ENCODE data around the gene MMP14.

The MMP14 gene

DNA sequence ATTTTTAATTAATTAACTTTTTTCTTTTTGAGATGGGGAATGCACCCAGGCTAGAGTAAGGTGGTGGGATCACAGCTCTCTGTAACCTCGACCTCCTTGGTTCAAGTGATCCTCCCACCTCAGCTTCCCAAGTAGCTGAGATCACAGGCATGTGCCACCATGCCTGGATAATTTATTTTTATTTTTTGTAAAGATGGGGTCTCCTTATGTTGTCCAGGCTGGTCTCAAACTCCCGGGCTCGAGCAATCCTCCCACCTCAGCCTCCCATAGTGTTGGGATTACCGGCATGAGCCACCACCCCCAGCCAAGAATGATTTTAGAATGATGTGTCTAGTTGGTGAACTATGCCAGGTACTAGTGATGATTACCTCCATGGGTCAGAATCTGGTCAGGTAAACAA, 28.6 kb downstream of the MMP14 start:
- DNase-seq, result no peak

DNA sequence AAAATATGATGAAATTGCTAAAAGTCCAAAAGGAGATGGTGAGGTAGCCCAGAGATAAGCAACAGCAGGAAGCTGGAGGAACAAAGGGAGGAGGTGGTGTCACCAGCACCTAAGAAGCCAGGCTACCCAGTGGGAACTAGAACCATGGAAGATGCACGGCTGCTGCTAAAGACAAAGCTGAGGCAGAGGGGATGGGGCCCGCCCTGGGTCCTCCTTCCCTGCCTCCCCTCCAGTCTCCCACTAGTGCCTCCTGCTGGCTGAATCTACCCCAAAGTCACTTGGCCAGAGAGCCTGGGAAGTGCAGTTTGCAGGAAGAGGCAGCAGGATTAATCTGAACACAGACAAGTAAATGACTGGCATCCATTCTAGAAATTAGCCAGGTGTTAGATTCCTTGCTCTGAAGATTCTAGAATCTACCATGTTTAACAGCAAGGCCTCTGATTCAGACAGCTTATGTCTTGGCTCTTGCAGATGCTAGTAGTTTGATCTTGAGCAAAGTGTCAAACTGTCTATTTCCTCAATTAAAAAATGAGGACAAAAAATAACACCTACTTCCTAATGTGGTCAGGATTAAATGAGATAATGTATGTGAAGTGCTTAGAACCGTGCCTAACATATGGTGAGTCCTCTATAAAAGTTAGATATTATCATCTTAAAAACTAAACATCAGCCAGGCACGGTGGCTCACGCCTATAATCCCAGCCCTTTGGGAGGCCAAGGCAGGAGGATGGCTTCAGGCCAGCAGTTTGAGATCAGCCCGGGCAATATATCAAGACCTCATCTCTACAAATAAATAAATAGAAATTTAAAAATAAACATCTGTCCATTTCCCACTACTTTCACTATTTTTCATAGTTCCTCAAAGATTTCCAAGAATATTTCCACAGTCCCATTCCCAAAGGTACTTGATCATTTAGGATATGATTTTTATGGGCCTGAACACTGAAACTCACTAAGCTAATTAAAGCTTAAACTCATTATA, 29.3 kb downstream of the MMP14 start:
- DNase-seq, result no peak

DNA sequence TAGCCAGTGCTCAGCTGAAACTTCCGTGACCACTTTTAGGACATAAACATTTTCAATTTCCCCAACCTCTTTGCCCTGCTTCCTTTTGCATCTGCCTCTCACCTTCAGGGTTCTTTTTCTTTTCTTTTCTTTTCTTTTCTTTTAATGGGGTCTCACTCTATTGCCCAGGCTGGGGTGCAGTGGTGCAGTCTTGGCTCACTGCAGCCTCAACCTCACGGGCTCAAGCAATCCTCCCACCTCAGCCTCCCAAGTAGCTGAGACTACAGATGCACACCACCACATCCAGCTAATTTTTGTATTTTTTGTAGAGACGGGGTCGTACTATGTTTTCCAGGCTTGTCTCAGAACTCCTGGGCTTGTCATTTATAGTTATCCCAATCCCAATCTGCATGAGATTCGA, 30.5 kb downstream of the MMP14 start:
- no peak for DNase-seq

DNA sequence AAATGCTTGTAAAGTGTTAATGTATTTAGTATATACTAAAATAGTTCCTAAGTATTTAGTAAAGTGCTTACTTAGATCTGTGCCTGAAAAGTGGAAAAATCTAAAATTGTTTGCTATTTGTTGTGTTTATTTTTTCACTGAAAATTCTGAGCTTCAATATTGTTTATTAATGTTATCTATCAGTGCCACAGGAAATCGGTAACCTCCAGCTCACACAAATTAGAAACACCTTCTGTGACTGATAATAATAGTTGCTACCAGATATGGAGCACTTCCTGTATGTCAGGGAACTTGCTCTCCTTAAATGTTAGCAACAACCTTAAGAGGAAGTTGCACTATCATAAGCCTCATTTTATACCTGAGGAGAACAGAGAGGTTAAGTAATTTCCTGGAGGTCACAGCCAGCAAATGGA, 34.4 kb downstream of the MMP14 start:
- DNase-seq, result no peak

DNA sequence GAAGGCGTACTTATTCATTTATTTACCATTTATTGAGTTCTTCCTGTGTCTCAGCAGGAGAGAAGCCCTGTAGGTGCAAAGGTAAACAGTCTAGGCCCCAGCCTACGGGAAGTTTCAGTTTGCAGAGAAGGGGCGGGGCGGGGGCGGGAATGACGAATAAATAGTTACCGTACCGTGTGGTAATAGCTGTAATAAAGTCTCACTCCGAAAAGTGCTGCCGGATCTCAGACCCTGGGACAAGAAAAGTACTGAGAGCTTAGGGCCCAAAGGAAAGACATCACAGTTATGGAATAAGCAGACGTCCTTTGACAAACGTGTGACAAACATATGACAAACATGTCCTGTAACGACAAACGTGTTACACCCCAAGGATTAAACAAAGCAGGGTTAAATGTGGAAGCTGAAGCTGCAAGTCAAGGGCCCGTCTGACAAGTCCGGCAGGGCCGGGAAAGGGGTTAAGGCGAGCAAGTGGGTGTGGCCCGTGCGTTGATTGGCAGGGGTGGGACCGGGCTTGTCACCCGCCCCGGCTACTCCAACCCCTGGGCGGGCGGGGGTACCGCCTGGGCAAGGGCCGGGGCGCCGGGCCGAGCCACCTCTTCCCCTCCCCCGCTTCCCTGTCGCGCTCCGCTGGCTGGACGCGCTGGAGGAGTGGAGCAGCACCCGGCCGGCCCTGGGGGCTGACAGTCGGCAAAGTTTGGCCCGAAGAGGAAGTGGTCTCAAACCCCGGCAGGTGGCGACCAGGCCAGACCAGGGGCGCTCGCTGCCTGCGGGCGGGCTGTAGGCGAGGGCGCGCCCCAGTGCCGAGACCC, 35.0 kb downstream of the MMP14 start, which contains the start of gene LRP10:
LRP10 (plus strand) TSS at position 517 of the 809 bp plus-strand sequence. CDS start 564 bp downstream, outside the sequence.
- DNase-seq, result peak; percentile 94

DNA sequence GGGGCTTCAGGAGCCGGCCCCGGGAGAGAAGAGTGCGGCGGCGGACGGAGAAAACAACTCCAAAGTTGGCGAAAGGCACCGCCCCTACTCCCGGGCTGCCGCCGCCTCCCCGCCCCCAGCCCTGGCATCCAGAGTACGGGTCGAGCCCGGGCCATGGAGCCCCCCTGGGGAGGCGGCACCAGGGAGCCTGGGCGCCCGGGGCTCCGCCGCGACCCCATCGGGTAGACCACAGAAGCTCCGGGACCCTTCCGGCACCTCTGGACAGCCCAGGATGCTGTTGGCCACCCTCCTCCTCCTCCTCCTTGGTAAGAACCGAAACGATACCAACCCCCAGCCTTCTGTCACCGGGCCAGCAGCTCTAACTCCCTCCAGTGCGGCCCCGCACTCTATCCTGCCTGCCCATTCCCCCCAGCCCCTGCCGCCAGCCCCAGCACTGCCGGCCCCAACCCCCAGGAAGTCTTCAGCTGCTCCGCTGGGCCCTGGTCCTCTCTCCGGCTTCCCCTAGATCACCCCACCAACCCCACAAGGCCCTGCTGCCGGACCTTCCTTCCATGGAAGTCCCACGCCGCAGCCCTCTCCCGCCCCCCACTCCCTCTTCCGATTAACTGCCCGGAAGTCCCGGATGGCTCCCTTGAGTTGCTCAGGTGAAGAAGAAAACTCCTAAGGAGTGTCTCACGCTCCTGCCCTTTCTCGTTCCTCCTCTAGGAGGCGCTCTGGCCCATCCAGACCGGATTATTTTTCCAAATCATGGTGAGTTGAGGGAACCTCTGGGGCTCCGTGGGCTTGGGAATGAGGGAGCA, 35.8 kb downstream of the MMP14 start:
- DNase-seq, result peak; percentile 97

DNA sequence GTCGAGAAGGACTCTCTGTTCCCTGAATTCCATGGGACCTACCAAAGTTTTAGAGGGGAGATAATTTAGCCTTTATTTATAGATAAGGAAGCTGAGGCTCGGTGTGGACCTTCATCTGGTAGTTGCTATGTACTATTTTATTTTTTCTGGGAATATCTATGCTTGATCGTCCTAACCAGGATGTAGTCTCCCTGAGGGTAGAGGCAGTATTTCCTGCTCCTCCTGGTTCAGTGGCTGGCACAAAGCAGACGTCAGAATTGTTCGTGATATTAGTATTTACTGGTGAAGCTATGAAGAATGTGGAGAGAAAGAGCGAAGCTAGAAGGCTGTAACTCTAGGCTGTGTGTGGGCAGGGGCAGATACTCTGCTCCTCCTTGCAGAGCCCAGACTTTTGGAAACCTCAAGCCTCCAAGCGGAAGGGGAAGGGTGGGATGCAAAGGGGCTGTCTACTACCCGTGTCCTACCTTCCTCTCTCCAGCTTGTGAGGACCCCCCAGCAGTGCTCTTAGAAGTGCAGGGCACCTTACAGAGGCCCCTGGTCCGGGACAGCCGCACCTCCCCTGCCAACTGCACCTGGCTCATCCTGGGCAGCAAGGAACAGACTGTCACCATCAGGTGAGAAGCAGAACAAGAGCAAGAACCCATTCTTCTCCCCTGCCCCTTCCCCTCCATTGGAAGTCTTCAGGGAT, 36.6 kb downstream of the MMP14 start:
- no peak for DNase-seq

DNA sequence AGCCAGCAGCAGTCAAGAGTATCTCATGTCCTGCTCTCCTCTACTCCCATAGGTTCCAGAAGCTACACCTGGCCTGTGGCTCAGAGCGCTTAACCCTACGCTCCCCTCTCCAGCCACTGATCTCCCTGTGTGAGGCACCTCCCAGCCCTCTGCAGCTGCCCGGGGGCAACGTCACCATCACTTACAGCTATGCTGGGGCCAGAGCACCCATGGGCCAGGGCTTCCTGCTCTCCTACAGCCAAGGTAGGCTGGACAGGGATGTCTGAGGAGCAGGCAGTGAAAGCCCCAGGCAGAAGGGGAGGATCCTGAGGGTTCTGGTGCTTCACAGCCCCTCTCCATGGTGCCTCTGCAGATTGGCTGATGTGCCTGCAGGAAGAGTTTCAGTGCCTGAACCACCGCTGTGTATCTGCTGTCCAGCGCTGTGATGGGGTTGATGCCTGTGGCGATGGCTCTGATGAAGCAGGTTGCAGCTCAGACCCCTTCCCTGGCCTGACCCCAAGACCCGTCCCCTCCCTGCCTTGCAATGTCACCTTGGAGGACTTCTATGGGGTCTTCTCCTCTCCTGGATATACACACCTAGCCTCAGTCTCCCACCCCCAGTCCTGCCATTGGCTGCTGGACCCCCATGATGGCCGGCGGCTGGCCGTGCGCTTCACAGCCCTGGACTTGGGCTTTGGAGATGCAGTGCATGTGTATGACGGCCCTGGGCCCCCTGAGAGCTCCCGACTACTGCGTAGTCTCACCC, 38.8 kb downstream of the MMP14 start:
- DNase-seq, result no peak

DNA sequence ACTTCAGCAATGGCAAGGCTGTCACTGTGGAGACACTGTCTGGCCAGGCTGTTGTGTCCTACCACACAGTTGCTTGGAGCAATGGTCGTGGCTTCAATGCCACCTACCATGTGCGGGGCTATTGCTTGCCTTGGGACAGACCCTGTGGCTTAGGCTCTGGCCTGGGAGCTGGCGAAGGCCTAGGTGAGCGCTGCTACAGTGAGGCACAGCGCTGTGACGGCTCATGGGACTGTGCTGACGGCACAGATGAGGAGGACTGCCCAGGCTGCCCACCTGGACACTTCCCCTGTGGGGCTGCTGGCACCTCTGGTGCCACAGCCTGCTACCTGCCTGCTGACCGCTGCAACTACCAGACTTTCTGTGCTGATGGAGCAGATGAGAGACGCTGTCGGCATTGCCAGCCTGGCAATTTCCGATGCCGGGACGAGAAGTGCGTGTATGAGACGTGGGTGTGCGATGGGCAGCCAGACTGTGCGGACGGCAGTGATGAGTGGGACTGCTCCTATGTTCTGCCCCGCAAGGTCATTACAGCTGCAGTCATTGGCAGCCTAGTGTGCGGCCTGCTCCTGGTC, 39.4 kb downstream of the MMP14 start:
- DNase-seq, result no peak

DNA sequence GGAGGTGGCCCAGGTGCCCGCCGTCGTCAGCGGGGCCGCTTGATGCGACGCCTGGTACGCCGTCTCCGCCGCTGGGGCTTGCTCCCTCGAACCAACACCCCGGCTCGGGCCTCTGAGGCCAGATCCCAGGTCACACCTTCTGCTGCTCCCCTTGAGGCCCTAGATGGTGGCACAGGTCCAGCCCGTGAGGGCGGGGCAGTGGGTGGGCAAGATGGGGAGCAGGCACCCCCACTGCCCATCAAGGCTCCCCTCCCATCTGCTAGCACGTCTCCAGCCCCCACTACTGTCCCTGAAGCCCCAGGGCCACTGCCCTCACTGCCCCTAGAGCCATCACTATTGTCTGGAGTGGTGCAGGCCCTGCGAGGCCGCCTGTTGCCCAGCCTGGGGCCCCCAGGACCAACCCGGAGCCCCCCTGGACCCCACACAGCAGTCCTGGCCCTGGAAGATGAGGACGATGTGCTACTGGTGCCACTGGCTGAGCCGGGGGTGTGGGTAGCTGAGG, 40.7 kb downstream of the MMP14 start:
- no peak for DNase-seq

DNA sequence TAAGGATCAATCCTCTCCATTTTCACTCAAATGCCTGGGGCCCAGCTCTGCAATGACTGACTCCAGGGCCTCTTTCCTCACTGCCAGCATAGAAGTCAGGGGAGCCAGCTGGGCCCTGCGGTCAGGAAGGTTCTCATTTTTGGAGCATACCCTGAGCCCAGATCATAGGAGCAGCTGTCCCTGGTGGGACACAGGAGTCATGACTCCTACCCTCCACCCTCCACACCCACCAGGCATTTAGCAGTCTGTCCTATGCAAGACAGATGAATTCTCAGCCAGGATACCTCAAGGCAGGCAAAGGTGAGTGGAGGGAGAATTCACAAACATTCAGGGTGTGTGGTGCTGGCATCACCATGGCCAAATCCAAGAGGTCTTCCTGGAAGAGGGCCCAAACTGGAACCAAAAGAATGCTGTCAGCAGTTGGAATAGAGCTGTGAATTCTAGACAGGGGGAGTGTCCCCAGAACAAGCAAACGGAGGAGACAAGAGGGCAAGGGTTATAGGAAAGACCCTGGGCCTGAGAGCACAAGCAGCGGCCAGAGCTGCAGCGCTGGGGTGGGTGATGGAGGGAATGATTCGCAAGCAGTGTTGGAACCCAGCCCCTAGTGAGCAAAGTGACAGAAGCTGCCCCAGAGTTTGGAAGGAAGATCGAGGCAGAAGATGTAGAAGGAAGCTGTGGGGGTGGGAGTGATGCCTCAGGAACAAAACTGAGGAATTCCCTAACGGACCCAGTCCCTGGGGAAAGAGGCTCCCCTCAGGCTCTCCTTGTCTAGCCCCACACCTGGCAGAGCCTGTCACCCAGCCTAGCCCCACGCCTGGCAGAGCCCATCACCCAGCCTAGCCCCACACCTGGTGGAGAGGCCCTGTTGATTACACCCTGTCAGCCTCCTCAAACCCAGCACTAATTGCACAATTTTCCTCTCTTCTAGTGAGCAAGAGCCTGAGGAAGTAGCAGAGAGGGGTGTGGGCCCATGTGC, 42.2 kb downstream of the MMP14 start:
- DNase-seq, result no peak

DNA sequence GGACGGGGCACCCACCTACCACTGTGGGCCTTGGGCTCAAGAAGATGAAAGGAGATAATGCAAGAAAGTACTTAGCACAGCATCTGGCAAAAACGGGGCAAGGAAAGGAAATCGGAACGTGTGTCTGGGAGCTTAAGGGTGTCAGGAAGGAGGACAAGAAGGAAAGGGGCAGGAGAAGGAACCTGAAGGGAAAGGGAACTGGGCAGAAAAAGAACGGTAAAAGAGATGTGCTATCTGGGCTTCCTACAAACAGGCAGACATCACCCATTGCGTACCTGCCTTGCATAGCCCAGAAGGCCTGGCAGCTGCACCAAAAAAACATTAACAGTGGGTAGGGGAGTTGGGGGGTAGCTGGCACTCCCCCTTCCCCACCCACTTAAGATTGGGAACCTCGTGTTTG, 45.7 kb downstream of the MMP14 start:
- DNase-seq, result no peak

DNA sequence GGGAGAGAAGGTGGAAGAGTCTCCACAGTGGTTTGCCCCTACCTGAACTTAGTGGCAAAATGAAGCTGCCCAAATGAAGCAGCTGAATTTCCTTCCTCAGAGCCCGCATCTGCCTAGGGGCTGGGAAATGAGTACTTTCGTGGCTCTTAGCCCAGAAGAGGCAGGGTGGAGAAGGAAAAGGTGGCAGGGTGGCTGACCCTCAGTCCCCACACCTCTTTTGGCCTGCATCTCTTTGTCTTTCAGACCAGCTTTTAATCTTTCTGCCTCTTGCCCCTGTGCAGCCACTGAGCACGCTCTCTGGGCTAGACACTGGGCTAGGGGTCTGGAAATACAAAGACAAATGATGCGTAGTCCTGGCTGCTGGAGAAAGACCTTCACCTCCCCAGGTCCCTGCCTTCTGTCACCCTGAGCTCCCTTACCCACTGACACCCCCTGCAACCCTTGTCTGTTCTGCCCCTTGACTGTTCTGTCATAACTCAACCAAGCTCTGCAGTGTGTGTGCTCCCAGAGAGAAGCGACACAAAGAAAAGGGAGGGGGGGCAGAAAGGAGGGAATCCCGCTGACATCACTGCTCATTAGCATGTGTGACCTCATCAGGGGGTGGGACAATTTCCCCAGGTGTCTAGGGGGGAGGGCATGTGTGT, 46.3 kb downstream of the MMP14 start:
- DNase-seq, result peak; percentile 95

DNA sequence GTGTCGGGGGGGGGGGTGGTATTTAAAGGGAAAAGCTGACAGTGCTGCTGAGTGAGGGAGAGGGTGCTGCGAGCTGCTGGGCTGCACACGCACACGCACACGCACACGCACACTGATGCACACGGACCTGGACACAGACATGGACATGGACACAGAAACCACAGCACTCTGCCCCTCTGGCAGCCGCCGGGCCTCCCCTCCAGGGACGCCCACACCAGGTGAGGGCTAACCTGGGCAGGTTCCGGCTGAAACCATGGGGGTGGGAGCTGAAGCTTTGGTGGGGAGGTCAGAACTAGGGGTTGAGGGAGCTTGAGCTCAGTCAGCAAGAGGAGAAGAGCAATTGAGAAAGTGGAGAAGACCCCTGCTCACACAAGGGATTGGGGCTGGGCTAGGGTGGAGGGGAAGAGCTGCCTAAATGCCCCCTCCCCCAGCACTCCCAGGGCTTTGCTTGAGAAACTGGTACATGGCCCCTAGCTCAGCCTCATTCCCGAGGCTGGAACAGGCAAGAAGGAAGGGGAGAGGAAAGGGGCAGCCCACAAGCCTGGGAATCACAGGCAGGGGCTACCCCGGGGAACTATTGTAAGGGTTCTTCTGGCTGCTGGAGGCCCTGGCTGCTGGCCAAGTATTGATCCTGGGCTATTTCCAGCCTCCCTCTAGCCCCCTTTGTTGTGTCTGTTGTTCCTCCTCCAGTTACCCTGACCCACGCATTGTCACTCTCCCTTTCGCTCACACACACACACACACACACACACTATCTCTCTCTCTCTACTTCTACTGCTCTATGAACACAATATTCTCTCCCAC, 47.0 kb downstream of the MMP14 start, which contains the start of gene REM2:
REM2 (plus strand) TSS at position 50 of the 804 bp plus-strand sequence; CDS start at position 116, 66 bp downstream.
- peak; percentile 87 for DNase-seq

DNA sequence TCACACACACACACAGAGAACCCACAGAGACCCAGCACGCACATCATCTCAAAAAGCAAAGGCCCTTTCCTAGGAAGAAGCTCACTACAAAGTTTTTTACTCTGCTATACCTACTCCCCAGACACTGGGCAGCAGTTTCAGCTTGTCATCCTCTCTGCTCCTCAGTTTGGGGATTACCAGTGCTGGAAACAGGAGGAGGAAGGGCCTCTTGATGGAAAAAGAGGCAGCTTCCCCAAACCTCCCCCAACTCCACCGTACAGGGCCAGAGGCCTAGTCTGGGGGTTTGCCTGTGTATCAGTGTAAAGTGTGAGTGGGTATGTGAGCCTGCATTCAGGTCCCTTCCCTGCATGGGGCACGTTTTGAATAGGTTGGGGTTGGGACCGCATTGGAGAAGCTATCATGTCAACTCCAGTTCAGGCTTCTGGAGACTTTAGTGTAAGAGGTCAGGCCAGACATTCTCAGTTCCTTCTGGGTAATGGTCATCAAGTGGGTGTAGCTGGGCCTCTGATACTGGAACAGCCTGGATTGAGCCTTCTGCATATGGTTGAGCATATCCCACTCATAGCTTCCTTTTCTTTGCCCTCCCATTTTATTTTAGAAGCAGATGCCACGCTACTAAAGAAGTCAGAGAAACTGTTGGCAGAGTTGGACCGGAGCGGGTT, 47.8 kb downstream of the MMP14 start:
- no peak for DNase-seq

DNA sequence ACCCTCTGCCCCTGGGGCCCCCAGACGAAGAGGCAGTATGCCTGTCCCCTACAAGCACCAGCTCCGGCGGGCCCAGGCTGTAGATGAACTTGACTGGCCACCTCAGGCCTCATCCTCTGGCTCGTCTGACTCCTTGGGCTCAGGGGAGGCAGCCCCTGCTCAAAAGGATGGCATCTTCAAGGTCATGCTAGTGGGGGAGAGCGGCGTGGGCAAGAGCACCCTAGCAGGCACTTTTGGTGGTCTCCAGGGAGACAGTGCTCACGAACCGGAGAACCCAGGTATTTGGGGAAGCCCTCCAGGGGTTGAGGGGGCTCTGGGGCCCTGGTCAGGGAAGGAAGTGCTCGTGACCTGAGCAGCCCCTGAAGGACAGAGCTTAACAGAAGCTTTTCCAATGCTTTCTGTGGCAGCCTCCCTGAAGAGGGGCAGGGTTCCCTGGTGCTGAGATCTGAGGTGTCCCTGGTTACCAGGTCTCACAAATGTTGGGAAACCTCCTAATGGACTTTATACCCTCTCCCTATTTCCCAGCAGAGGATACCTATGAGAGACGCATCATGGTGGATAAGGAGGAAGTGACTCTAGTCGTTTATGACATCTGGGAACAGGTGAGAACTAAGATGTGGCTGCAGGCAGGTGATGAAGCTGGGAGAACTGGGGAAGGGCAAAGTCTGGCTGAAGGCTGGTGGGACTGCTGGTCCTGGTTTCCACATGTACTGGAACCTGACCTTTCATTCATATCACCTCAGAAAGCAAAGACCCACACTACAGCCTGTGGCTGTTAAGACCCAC, 48.5 kb downstream of the MMP14 start:
- DNase-seq, result no peak

DNA sequence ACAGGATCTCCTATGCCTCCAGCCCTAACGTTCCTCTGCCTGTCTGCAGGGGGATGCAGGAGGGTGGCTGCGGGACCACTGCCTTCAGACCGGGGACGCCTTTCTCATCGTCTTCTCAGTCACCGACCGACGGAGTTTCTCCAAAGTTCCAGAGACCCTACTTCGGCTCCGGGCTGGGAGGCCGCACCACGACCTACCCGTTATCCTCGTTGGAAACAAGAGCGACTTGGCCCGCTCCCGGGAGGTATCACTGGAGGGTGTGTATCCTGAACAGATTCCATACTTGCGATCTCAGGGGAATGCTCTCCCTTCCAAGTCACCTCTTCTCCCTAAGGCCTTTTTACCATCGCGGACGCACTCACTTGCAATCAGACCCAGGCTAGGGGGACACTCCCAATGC, 49.6 kb downstream of the MMP14 start:
- no peak for DNase-seq
